Measurements from ENCODE around the gene TTBK1. TPM values are rescaled to one million over a fixed set of nuclear protein-coding genes. Genes with fewer than 3 reads are reported as not detected.

TTBK1 gene
- polyA plus RNA-seq, 1 donor = 0.04 TPM

DNA sequence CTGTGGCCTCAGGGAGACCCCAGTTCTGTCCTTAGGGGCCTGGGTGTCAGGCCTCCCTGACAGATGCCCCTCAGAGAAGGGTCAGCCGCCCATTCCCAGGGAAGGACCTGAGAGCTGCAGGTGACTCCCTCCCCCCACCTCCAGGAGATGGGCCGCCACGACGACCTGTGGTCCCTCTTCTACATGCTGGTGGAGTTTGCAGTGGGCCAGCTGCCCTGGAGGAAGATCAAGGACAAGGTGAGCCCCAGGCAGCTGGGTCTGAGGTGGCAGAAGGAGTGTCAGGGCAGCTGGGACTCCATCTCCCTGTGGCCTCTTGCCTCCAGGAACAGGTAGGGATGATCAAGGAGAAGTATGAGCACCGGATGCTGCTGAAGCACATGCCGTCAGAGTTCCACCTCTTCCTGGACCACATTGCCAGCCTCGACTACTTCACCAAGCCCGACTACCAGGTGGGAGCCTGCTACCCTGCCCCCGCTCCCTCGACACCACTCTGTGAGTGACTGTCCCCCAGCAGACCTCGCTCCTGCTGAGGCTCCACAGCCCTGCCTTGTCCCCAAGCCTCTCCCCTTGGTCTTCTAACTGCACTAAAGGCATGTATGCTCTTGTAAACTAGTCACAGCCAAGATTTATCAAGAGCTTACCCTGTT lies 12.2 kb downstream of the TTBK1 start:
- DNase-seq (ENCODE audit: low read depth) = no peak

DNA sequence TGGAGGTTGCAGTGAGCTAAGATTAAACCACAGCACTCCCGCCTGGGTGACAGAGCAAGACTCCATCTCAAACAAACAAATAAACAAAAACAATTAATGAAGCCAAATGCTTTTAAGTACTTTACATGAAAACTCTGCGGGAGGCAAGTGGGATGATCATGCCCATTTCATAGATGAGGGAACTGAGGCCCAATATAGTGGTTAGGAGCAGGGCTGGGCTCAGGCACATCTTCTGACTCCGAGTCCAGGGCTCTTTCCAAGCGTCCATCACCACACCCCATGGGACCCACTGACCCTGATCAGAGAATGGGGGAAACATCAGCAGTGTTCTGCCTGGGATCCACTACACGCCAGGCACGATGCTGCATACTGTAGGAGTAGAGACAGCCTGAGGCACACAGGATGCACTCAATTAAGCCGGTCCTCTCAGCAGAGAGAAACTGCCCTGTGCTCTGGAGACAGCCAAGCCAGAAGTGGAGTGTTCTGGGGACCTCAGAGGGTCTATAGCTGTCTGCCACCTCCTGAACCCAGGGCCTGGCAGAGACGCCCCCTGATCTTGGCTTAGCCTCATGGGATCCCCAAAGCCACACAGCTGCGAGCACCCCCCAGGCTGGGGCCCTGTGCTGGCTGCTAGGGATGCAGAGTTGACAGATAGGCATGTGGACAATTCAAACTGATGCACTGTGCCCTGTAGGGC lies 13.5 kb downstream of the TTBK1 start:
- no peak for DNase-seq (ENCODE audit: low read depth)

DNA sequence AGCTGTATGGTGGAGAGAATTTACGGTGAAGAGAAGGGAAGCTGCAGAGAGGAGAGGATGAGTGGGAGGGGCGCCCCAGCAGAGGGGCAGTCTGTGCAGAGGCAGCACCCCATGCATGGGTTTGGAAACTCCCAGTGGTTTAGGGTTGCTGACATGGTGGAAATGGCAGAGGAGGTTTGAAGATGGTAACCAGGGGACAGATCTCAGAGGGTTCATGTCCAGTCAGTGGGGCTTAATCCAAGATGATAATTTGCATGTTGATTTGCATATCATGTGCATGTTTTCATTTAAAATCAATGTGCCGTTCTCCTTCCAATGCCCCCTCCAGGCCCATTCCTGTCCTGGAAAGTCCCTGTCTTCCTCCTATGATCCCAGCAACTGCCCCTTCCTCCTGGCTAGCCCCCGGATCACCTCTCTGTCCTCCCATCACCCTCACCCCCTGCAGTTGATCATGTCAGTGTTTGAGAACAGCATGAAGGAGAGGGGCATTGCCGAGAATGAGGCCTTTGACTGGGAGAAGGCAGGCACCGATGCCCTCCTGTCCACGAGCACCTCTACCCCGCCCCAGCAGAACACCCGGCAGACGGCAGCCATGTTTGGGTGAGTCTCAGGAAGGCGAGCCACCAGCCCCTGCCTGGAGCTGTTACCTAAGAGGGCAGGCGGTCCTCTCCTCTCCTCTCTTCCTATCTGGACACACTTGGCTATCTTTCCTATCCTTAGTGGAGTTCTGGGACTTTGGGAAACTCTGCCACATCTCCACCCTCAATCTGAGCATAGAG lies 14.3 kb downstream of the TTBK1 start:
- DNase-seq (ENCODE audit: low read depth) = no peak

DNA sequence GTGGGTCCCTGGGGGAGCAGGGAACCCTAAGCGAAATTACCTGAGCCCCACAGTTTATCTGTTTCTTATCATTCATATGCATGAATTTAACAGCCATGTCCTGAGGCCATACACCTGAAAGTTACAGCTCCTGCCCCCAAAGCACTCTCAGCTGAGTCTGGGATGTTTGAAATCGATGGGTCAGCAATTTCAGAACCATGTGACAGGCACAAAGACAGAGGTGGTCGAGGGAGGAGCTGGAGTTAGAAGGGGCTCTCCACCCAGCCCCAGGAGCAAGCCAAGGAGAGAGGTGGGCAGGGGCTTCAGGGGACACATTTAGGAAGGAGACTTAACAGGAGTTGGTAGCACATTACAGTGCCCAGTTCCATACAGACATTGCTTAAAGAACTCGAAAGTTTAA lies 14.9 kb downstream of the TTBK1 start:
- DNase-seq (ENCODE audit: low read depth) = no peak

DNA sequence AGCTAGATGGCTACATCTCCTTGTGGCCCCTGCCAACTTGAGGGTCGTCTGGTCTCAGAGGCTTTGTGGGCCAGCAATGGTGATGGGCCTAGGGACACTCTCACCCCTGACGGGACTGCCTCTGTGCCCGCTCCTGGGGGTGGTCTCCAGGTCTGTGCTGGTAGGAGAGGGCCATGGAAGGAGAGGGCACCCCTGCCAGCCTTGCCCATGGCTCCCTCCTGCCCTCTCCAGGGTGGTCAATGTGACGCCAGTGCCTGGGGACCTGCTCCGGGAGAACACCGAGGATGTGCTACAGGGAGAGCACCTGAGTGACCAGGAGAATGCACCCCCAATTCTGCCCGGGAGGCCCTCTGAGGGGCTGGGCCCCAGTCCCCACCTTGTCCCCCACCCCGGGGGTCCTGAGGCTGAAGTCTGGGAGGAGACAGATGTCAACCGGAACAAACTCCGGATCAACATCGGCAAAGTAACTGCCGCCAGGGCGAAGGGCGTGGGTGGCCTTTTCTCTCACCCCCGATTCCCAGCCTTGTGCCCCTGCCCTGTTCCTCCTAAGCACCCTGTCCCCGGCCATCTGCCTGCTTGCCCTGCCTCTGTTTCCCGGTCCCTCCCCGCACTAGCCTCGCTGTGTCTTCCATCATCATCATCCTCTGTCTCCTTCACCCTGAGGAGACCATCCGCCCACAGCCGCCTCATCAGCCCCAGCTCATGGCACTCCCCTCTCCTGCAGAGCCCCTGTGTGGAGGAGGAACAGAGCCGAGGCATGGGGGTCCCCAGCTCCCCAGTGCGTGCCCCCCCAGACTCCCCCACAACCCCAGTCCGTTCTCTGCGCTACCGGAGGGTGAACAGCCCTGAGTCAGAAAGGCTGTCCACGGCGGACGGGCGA lies 15.8 kb downstream of the TTBK1 start:
- no peak for DNase-seq (ENCODE audit: low read depth)

DNA sequence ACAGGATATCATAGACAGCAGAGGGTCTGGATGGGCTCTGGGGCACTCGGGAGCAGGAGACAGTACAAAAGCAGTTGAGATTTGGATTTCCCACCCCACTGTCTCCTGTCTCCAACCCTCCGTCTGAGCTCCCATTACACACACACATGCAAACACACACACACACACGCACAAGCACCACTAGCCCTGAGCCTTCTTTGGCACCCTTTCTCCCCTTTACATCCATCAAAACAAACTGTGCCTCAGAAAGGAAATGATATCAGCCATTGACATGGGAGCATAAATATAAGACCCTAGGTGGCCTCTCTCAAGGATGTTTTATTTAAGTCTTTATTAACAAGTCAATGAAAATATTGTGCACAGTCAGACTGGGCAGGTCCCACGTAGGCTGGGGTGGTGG lies 17.5 kb downstream of the TTBK1 start:
- DNase-seq (ENCODE audit: low read depth) = no peak

DNA sequence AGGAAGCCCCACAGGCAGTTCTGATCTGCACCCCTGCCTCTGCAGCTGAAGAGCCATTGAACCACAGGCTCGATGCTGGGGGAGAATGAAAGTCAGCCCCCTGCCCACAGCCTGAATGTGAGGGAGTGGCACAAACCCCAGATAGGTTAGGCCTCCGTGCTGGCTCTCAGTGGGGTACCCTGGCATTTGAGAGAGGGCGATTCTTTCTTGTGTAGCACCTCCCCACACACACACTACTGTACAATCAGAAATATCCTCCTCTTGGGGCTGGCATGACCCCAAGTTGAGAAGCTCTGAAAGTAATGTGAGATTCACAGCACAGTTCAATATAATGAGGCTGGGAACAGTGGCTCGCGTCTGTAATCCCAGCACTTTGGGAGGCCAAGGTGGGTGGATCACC lies 17.9 kb downstream of the TTBK1 start:
- no peak for DNase-seq (ENCODE audit: low read depth)

DNA sequence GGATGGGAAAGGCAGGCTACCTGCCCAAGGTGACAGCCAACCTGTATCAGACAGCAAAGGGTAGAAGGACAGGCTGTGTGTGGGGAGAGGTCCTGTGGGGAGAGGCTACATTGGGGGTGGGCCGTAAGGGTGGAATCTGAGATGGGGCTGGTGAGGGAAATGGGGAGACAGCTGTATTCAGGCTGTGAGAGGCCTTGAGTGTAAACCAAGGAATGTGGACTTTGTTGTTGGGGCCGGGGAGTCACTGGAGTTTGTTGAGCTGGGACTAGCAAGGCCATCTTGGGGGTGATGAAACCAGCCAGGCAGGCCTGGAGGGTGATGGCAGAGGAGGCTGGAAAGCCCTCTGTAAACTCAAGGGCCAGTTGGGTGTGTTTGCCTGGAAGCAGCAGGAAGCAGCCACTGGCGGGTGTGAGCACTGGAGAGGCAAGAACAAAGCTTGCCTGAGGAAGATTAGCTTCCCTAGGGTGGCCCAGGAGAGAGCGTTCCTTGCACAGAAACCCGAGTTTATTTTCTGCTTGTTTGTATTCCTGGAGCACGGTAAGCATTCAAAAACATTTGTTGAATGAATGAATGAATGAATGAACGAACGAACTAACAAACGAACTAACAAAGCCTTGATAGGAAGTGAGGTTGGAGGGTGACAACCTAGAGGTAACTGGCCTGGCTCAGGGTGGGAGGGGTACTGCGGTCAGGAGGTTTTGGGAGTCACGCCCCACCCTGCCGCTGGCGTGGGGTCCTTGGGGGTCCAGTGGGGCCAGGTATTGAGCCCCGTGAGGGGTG lies 18.9 kb downstream of the TTBK1 start:
- no peak for DNase-seq (ENCODE audit: low read depth)

DNA sequence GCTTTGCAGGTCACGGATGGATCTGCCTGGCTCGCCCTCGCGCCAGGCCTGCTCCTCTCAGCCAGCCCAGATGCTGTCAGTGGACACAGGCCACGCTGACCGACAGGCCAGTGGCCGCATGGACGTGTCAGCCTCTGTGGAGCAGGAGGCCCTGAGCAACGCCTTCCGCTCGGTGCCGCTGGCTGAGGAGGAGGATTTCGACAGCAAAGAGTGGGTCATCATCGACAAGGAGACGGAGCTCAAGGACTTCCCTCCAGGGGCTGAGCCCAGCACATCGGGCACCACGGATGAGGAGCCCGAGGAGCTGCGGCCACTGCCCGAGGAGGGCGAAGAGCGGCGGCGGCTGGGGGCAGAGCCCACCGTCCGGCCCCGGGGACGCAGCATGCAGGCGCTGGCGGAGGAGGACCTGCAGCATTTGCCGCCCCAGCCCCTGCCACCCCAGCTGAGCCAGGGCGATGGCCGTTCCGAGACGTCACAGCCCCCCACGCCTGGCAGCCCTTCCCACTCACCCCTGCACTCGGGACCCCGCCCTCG lies 19.6 kb downstream of the TTBK1 start:
- DNase-seq (ENCODE audit: low read depth) = no peak

DNA sequence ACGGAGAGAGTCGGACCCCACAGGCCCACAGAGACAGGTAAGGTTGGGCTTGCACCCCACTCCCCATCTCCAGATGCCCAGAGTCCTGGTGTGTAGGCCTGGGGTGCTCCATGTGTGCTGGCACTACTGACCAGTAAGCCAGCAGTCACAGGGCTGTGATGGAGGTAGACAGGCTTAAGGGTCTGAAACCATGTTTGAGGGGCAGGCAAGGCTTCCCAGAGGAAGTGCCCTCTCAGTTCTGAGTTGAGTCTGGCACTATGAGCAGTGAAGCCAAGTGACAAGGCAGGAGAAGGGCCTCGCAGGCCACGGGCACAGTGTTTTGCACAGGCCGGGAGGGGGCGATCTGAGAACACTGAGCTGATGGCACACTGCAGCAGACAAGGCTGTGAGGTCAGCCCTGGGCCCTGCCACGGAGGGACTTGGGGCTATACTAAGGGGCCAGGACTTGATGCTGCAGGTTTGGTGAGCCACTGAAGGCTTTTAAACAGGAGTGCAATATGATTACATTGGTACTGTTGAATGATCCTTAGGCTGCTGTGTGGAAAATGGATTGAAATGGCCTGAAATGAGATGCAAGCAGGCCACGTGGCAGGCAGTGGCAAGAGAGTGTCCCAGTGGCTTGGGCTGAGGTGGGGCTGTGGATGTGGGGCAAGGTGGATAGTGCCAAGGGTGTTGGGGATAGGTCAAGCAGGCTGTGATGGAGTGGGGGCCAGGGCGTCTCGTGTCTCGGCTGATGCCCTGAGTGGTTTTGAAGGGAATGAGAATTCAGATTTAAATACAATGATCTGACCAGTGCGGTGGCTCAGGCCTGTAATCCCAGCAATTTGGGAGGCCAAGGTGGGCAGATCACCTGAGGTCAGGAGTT lies 20.3 kb downstream of the TTBK1 start:
- no peak for DNase-seq (ENCODE audit: low read depth)

DNA sequence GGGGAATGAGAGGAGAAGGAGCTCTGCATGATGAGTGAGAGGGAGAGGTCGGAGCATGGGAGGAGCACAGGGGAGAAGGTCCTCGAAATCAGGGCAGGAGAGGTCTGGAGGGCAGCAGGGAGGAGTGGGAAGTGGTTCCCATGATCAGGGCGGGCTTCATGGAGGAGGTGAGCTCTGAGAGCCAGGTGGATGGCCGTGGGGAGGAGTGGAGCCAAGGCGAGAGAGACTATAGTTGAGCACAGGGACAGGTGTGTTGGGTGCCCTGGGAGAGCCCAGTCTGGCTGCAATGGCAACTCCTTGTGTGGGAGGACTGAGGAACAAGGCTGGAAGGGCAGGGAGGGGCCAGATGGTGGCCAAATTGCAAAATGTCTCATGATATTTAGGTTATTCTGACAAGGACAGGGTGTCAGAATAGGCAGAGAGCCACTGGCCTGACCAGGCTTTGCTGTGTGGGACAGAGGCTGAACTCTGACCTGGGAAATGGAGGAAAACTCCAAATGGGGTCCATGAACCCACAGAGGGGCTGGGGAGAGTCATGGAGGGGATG lies 21.4 kb downstream of the TTBK1 start:
- no peak for DNase-seq (ENCODE audit: low read depth)

DNA sequence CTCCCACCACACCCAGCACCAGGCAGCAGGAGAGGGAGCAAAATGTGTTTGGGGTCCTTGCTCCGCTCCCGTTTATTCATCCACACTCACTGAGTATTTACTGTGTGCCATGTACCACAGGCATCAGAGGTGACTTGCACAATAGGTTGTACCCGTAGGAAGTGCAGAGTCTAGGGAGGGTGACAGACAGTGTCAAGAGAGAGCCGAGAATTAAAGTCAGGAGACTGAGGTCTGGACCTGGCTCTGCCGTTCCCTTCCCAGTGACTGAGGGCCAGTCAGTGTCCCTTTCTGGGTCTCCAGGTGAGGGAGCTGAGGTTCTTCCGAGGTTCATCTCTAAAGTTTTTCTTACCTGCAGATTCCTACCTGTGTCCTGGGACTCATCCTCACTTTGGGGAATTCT lies 22.3 kb downstream of the TTBK1 start:
- no peak for DNase-seq (ENCODE audit: low read depth)

DNA sequence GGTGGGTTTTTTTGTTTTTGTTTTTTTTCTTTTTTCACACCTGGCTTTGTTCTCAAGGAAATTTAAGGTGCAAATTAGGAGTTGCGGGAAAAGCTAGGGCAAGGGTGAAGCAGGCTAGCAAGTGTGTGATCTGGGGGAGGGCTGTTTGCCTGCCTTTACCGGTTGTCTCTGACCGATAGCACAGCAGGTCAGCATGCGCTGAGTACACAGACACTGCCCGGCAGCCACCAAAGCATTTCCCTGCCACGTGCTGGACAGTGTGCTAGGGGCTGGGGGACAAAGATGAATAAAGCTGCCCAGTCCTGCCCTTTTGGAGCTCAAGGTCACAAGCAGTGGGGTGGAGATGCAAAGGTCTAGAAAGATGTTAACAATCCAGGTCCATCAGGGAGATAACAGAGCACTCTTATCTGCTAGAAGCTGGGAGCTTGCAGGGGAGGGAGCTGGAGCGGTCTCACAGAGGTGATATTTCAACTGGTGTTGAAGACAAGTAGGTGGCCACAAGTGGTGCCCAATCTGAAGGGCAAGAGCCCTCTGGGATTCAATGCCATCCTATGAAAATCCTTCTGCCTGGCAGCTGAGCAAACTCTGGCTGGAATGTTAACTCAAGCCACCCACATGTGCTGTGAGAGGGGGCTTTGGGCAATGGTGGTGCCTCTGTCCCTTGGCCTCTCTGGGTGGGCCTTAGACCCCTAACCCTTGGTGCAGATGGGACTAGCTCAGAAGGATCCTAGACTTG lies 24.5 kb downstream of the TTBK1 start:
- no peak for DNase-seq (ENCODE audit: low read depth)

DNA sequence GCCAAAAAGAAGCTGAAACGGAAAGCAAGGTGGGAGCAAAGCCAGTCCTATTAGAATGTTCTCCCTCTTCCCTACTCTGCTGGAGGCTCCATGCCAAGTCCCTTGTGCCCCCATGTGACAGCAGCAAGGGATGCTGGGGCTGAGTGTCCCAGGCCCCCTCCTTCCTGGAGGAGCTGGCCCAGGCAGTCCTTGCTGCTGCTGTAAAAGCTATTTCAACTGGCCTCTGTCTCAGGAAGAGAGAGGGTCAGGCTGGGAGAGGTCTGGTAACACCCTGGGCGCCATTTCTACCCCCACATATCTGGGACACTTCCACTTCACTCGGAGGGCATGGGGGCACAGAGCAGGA lies 25.0 kb downstream of the TTBK1 start:
- no peak for DNase-seq (ENCODE audit: low read depth)

DNA sequence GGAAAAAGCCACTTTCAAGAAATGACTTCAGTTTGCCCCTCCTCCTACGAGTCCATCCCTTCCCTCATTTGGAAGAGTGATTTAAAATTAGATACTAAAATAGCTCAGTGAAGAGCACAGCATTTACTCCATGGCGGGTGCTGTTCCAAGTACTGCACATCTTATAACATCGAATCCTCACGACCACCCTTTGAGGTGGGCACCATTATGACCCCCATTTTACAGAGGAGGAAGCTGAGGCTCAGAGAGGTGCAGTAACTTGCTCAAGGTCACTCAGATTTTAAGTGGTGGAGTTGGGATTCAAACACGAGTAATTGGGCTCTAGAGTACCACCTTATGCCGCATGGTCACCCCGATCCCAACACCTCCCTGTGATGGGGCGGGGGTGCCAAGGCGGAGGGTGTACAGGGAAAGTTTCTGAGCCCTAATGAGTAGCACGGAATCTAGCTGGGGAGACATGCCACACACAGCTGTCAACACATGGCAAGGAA lies 25.5 kb downstream of the TTBK1 start:
- DNase-seq (ENCODE audit: low read depth) = no peak

DNA sequence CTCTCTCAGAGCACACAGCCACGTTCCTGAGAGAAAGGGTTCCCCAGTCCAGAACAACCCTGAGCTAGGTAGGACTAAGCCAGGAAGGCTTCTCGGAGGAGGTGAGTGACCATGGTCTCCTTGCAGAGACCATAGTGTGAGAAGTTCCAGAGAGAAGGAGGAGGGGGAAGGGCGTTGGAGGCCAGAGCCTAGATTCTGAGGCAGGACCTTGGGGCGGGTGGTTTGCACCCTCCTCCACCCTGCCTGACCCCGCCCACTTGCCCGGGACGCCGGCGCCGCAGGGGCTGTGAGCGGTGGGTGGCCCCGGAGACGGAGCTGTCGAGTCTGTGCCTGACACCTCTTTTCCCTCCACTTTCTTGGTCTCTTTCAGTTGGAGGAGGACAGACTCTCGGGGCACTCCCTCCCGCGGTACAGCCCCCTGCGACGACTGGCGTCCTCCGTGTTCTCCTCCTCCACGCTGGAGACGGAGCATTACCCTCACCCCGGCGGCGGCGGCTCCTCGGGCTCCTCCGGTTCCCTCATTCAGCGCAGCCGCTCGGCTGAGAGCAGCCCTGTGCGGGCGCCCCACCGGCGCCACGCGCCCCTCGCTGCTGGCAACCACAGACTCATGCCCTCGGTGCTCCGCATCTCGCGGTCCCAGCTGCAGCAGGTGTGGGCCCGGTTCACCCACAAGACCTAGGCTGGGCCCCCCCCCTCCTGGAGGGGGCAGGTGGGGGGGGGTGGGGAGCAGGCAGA lies 26.2 kb downstream of the TTBK1 start:
- no peak for DNase-seq (ENCODE audit: low read depth)

DNA sequence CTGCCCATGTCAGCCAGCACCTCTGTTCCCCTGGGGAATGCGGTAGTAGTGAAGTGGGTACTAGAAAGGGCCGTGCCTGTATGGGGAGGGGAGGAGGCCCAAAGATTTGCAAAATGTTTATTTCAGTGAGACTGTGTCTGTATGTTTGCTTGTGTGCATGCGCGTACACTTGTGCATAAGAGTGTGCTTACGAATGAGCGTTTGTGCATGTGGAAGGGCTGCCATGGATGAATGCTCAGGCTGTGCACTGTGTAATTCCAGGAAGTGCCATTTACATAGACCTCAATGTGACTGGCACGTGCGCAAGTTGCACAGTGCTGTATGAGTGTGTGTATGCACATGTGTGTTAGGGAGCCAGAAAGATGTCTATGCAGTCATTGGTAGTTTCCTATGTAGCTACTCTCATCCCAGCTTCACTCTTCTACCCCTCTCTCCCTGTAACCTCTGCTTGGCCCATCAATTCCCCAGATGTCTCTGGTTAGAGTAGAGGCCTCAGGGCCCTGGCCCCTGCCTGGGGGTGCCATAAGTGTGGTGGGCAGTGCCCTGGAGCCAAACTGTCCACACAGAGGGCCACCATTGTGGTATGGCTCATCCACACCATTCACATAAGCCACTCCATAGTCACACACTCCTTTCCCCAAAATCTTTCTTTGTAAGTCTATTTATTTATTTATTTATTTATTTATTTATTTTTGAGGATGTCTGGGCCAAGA lies 28.0 kb downstream of the TTBK1 start:
- no peak for DNase-seq (ENCODE audit: low read depth)
